Bone marrow (tissue), 2 donors: ENCODE measurements around the gene TRPC4.
"Not testable (repeated sequence)": the region's sequence is repeated elsewhere in the genome, so short reads cannot be mapped to it uniquely, and the experiment has no call there.

Experiments
- DNase-seq, 2 donors: peaks; one replicate each; lab custom pipeline; 2025; lab: John Stamatoyannopoulos, UW

Gene TRPC4

DNA sequence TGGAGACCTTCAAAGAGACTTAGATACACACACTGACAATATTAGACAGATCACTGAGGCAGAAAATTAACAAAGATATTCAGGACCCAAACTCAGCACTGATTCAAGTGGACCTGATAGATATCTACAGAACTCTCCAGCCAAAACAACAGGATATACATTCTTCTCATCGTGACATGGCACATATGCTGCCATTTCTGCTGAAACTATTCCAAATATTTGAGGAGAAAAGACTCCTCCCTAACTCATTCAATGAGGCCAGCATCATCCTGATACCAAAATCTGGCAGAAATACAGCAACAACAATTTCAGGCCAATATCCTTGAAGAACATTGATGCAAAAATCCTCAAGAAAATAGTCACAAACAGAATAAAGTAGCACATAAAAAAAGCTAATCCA is 53.3 kb downstream of the TRPC4 start:
- no peak for DNase-seq

DNA sequence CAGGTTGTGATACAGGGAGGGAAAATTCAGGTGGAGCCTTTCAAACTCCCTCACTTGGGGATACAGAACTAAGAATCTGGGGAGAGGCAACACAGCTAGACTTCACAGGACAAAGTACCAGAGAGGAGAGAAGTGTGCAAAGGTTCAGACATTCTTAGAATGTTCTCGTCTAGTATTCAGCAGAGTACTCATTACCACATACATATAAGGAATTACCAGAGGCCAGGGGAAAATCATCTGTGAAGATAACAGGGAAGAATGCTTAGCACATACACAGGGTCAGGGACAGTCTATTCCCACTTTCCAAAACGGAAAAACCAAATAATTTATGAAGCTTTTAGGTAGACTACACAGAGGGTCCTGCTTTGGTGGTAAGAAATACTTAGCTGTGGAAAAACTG is 58.1 kb downstream of the TRPC4 start:
- no peak for DNase-seq

DNA sequence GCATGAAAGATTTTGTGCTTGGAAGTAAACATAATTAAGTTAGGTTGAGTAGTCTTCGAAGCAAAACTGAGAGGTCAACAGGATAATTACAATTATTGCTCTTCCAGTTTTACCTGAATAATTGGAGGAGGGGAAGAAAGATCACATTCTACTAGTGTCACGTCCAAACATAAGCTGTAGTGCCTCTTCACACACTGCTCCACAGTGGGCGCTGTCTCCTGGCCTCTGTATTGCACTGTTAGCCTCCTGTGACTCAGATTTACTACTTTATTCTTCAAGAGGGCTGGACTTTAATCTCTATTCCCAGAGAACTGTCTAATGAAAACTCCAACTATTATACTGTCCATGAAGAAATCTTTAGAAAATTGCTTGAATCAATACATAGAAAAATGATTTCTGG is 62.9 kb downstream of the TRPC4 start:
- no peak for DNase-seq

DNA sequence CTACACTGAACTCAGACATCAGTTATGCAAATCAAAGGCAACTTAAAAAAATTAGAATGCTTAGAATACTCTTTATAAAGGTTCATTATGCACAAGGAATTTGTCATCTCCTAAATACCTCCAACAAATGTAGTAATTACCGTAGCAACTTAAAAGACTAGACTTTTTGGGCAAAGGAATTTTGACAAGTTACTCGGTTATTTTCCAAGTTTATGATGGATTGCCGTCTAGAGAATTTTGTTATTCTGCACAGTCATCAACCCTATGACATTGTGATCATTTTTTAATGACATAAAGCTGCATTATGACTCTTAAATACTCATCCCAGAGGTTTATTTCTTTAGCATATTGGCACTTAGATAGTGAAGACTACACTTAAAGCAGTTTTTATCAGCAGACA is 71.9 kb downstream of the TRPC4 start:
- no peak for DNase-seq

DNA sequence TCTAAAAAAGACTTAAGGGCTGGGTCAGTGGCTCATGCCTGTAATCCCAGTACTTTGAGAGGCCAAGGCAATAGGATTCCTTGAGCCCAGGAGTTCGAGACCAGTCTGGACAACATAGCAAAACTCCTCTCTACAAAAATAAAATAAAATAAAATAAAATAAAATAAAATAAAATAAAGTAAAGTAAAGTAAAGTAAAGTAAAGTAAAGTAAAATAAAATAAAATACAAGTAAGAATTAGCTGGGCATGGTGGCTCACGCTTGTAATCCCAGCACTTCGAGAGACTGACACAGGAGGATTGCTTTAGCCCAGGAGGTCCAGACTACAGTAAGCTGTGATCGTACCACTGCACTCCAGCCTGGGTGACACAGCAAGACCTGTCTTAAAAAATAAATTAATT is 72.8 kb downstream of the TRPC4 start:
- not testable (repeated sequence) for DNase-seq

DNA sequence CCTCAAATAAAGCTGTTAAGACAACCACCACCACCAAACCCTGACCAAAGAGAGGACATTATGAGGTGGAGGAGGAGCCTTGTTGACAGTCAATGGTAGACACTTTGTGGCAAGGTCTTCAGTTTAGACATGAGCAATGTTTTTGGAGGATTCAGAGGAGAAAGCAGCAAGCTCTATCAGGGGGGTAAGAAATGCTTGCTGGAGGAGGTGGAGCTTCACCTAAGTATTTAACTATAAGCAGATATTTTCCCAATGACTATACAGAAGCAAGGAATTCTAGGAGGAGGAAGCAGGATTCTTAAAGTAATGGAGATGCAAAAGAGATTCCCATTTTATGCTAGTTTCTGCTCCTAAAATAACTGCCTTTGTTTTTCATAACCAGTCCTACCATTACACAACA is 74.2 kb downstream of the TRPC4 start:
- DNase-seq, result no peak

DNA sequence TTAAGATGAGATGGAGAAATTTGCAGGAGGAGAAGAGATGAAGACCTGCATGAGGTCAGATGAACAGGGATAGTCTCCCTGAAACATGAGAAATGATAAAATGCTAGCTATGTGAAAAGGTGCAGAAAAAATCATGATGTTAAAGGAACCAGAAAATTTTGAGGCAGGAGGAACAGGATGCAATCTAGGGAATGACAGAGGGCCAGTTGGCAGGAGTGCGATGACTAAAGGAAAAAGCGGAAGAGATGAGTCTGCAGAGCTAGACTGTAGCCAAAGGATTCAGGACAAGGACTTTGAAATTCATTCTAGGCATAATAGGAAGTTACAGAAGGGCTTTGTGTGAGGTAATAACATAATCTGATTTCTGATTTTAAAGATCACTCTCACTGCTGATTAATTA is 77.9 kb downstream of the TRPC4 start:
- no peak for DNase-seq

DNA sequence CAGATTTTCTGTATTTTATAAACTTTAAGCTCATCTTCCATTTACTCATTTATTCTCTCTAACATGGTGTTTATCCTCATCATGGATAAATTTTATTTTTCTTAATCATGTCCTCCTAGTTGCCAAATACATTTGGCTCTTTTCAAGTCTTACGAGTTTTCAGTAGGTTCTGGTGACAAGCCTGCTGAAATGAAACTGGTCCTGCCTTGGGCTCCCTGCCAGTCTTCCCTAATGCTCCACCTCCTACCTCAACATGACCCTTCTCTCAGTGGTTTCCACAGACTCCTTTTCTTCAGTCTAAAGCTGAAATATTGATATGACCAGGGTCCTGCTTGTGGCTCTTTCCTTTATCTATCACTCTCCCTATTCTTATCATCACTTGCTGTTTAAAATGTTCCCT is 81.2 kb downstream of the TRPC4 start:
- DNase-seq, result no peak

DNA sequence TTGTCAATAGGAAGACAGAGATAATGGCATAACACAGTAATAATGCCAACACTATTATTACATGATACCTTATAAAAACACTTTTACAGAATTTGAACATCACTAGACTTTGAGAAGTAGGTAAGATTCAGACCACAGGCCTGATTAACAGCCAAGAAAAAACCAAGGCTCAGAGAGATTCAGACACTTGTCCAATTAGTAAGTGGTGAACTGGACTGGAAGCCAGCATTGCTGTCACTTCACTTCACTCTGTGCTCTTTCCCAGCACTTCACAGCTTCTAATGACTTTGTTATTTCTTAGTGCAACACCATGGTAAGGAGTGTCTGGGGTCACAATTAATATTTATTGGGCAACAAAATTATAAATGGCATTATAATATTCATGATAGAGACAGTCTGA is 91.9 kb downstream of the TRPC4 start:
- DNase-seq, result no peak

DNA sequence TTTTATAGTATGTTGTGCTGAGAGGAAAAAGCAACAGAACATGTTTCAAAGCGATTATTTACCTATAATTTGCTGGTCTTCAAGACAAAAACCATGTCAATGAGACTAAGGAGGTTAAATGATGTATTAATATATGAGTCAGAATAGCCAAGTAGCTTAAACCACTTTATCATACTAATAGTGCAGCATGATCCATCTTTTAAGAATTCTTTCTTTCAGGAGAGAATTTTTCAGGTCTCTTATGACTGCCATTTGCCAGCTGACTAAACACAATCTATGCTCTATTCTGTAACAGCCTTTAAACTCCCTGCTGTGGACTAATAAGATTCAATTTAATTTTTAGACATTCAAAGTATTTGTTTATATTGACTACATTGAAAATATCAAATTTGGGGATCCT is 93.7 kb downstream of the TRPC4 start:
- DNase-seq, result no peak

DNA sequence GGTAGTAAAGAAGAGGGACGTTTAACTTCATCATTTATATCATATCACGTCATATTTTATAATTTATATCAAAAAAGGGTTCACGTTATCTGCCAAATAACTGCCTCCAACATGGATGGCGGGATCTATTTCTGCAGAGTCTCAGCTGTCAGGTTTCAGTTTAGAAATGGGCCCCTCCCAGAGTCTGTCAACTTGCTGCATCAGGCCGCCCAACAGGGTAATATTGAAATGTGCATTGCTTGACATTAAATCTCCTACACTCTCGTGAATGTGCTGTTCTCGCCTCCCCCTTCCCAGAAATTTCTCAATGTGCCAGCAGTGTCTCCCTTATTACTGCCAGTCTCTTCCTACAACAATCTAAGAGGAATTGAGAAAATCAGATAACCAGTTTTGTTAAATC is 96.9 kb downstream of the TRPC4 start:
- no peak for DNase-seq

DNA sequence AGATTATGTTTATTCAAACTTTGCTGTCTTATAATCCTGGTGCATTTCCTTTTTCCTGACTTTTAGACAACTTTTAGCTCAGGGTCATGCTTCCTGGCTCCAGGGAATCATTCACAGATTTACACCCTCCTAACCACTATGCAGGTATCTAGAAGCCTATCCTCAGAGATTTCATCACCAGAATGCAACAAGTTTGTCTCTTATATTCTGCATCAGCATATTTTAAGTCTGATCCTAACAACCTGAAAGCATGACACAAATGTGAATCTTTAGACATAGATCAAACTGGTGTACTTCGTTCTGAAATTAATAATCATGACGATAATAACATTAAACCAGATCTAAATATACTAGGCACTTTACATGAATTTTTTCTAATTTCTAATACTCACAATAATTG is 100.0 kb downstream of the TRPC4 start:
- DNase-seq, result no peak

DNA sequence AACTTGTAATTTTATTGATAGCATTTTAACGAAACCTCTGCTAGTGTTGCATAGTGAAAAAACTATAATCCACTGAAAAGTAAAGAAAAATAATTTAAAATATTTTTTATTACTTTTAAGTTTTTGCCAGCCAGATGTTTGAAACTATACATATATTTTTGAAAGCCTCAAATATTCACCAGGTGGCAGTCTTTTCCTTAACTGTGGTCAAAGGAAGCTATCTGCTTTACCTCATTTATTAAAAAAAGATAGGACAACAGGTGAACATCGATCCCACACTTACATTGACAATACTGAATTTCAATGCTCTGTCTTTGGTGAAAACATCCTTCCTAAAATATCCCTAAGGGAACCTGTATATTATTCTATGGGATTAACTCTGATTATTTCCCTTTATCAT is 100.5 kb downstream of the TRPC4 start:
- no peak for DNase-seq

DNA sequence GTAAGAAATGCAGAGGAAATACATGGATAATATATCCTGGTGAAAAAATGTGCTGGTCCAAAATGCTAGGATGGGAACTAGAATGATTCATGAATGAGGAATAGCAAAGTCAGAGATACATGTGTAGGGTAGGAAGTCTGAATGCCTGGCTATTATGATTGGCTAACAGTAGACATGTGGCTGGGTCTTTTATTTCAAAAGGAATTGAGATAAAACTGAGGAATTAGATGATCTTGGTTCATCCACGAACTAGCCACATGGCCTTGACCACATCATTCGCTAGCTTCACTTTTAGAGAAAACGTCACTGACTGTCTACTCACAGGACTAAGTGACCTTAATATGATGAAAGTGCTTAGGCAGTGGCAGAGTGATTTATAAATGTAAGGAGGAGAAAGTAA is 103.1 kb downstream of the TRPC4 start:
- no peak for DNase-seq

DNA sequence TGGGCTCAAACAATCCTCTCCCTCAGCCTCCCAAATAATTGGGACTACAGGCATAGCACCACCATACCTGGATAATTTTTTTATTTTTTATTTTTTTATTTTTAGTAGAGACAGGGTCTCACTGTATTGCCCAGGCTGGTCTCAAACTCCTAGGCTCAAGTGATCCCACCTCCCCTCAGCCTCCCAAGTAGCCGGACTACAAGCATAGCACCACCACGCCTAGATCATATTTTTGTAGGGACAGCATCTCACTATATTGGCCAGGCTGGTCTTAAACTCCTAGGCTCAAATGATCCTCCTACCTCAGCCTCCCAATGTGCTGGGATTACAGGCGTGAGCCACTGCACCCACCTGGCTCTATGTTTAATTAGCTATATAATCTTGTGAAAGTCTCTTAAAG is 114.2 kb downstream of the TRPC4 start:
- no peak for DNase-seq

DNA sequence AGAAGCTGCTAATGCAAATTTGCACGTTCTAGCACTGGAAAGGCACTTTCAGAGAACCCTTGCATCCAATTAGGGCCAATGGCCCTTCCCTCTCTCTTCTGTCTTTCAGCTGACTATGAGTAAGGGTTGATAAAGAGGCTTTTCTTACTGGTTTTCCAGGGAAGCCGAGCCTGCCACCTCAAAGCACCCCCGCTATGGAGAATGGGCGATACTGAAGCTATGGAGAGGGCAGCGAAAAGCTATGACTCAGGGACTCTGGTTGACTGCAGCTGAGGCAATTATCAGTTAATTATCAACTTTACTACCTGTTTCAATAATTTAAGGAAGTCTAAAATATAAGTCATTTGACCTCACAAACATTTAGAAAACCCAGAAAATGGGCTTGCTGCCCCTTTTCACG is 115.8 kb downstream of the TRPC4 start:
- no peak for DNase-seq

DNA sequence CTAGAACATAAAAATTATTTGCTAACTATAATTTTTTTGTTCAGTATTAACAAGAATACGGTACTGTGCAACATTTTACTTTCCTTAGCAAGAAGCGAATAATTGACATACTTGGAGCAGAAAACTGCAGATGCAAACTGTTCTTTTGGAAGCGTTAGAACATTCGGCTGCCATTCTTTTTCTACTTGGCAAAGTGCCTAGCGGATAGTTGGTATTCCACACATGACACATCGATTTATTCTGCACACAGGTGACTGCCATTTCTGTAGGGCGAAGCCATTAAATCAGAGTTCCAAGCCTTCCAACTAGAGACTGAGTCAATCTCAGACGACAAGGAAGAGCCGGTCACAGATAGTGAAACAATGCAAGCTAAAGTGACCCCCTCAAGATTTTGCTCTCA is 117.4 kb downstream of the TRPC4 start:
- DNase-seq, result no peak

DNA sequence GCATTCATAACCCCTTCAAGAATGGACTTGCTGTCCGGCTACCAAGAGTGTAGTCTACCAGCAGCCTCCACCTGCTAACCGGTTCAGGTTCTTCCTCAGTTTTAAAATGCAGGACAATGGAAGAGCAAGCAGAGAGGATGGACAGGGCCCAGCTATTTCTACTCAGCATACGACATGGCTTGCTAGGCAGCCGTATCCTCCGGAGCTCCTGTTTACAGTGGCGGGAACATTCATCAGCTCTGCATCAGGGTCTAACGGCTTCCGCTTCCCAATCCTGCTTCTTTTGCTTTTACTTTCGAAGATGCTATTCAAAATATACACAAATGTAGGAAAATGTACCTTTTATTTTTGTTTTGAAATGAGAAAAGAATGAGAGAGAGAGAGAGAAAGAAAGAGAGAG is 118.5 kb downstream of the TRPC4 start:
- no peak for DNase-seq

DNA sequence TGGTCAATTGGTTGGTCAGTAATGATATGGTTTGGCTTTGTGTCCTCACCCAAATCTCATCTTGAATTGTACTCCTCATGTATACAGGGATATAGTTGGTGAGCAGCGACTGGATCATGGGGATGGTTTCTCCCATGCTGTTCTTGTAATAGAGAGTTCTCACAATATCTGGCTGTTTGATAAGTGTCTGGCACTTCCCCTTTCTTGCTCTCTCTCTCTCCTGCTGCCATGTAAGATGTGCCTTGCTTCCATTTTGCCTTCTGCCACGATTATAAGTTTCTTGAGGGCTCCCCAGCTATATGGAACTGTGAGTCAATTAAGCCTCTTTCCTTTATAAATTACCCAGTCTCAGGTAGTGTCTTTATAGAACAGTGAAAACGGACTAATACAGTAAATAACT is 120.7 kb downstream of the TRPC4 start:
- no peak for DNase-seq

DNA sequence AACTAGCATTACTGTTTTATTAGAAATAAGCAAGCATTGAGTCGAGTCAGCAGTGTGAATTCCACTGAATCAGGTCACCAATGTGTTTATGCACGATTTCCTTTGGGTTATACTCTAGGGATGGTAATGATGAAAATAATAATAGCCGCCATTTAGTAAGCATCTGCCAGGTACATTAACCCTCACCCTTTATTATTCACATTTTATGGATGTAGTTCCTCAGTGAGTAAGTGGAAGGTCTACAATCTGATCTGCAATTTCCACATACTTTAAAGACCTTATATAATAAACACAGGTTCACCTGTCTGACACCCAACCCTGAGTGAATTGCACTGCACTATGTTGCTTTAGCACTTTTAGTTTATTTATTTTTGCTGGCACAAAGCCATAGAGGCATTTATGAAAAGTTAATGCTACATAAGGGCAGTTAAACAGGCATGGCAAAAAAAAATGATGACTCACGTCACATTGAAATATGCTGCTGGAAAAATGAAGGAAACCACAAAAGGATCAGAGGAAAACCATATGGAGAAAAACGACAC is 122.4 kb downstream of the TRPC4 start:
- DNase-seq, result no peak

DNA sequence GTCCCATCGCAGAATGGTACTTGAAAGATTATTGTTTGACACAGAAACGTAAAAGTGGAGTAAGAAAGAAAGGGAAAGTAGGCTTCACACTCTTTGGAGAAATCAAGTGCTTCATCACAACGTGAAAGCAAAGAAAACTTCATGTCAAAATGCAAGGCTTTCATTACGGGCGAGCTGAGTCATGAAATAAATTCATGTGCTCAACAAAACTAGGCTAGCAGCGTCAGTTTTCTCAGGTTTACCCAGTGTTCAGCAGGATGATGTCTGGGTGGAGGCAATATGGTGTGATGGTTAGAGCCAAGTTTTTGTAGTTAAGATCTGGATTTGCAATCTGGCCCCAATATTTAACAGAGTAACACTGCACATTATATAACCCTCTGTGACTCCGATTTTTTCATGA is 128.0 kb downstream of the TRPC4 start:
- DNase-seq, result no peak

DNA sequence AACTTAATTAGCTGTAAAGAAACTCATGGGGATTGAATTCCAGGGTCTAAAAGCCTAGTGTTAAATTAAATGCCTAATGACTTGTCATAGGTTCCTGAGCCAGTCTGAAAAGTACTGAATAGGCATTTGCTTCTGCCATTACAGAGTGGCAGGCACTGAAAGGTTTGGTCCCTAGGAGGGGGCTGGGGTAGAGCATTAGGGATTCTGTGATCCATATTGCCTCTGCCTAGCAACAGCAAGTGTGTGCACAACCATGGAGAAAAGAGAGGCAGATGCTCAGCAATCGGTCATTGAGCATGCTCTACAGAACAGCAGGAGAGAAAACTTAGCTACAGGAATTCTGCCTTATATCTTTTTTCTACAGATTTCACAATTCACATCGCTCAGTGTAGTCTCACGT is 133.5 kb downstream of the TRPC4 start:
- no peak for DNase-seq

DNA sequence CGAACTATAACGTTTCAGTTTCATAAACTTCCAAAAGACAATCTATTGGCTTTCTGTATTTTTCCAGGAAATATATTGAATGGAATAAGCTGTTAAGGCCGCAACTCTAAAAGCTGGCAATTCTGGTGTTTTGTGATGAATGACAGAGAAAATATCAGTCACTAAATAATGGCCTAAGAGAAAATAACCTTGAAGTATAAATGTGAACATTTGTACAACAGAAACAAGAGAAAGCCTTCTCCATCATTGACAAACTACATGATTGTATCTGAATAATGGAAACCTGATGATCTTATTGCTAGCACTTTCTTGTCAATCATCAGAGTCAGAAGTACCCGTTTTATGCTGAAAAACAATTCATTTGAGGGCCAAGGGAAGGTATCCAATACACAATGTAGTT is 134.3 kb downstream of the TRPC4 start:
- no peak for DNase-seq

DNA sequence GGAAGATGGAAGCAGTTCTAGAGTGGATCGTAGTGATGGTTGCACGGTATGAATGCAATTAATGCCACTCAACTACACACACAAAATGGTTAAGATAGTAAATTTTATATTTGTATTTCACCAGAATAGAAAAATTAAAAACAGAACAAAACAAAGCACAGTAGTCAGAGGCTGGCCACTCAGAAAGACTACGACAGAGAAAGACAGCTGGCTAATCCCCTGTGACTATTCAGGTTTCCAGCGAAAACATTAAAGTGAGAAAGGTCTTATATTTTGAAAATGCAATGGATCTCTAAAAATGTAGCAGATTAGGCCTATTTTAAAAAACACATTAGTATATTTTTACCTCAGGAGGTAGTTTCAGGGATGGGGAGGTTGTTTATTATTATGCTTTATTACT is 139.7 kb downstream of the TRPC4 start:
- DNase-seq, result no peak
